HG02973 (cell line): ENCODE data around the gene MBNL2.

ENCODE experiments used
- ATAC-seq: cut with Tn5 transposase; IDR thresholded peaks from one replicate; pipeline ENCODE4 v1.9.1; 2021; ENCODE audit warnings: moderate library complexity; ENCODE audit not compliant: unreplicated experiment

MBNL2 gene

DNA sequence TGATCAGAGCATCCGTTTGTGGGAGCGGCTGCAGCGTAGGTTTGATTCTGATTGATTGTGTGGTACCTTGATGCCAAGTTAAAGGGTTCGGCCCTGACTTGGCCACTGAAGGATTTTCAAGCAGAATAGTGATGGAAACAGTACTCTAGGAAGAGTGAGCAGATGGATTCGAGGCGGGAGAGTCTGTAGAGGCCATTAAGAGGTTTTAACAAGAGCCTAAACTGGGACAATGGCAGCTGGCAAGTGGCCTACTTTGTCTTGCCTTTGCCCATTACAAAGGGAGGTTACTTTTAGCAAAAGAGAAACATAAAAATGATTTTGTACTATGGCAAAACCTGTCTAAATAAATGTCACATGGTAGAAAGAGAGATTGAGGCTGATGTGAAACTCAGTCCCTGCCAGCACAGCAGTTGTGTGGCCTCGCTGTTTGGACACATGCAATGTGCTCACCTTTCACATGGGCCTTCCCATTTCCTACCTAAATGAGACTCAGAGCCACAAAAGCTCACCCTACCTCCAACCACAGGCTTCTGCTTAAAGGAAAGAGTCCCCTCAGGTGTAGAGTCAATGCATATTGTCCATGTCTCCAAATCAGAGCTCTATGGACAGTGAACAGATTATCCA, 149.5 kb downstream of the MBNL2 start:
- no peak for ATAC-seq

DNA sequence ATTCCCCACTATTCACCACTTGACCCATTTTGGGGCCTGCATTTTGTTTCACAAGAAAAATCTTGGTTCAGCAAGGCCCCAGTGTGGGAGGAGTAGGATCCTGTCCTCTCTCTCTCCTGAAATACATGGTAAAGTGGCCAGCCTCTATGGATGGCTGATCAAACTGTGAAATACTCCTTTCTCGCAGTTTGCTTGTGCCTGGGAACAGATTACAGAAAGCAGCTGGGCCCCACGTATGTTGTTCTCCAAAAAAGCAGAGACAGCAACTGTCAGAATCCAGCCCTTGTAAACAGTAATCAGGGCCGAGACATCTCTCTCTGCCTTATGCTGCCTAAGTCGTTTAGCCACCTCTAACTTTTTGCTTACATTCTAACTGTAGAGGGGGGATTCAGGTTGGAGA, 150.8 kb downstream of the MBNL2 start:
- no peak for ATAC-seq

DNA sequence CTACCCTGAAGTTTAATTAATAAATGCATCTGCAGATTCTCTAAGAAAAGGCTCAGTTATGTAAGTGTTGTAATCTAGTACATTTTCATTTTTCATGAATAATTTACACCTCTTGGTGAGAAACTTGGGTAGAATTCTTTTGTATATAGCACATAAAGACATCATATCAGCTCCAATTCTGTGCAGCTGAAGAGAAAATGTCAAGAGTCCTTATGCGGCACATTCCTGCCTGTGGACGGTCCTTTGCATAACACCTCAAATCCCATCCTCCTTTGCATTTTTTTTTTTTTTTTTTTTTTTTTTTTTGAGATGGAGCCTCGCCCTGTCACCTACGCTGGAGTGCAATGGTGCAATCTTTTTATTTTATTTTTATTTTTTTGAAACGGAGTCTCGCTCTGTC, 151.7 kb downstream of the MBNL2 start:
- ATAC-seq = no peak

DNA sequence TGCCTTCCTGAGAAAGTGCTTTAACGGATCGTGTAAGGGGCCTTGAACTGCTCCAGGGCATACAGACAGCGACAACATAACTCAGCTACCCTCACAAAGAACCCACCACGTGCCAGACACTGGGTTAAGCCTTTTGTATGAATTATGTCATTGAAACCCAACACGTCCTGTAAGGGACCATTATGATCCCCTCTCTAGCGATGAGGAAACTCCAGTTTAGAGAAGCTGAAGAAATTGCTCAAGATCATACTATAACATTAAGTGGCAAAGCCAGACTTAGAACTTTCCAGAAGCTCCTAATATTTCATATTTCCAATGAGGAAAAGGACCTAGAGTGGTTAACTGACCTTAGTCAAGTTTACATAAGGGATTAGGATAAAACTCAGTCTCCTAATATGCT, 154.8 kb downstream of the MBNL2 start:
- ATAC-seq = no peak

DNA sequence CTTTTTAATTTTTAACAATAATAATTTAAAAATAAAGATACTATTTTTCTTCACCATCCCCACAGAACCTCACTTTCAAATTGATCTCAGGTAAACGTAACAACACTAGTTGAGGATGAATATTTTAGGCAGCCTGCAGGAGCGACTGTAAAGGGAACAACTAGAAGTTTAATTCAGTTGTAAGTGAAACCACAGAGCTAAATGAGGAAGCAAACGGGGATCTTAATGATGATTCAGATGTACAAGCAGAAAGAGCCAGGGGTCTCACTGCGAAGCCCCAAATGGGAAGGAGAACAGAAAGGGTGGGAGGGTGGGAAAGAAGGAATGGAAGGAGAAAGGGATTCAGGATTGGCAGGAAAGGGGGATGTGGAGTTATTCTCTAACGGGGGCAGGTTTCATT, 157.3 kb downstream of the MBNL2 start:
- ATAC-seq = no peak

DNA sequence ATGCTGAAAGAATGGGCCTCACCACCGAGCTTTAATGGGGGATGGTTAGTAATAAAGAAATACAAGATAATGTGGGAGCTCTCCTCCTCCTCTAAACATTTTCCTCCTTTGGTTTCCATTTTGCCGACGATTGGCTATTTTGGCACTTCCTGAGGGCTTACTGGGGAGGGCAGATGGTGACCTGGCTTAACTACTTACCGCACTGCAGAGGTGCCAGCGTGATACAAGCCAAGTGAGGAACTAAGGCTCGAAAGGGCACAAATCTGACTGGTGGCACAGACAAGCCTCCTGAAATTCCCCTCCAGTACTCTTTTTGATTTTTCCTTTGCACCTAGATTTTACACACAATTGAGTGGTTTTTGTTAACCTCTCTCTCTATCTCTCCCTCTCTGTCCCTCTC, 158.6 kb downstream of the MBNL2 start:
- no peak for ATAC-seq

DNA sequence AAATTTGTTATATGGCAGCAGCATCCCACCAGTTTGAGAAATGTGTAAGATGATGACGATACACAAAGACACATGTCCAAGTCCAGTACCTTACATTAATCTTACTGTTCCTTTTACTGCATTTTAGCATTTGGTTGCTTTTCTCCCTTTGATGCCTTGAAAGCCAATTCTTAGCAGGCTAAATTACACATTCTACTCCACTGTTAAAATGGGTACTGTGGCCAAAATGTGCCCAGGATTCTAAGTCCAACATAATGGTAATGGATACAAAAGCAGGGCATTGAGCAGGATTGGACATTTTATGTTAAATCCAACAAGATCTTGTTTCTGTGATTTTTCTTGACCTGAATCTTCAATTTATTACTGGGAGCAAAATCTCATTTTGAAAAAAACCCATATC, 159.1 kb downstream of the MBNL2 start:
- ATAC-seq = no peak

DNA sequence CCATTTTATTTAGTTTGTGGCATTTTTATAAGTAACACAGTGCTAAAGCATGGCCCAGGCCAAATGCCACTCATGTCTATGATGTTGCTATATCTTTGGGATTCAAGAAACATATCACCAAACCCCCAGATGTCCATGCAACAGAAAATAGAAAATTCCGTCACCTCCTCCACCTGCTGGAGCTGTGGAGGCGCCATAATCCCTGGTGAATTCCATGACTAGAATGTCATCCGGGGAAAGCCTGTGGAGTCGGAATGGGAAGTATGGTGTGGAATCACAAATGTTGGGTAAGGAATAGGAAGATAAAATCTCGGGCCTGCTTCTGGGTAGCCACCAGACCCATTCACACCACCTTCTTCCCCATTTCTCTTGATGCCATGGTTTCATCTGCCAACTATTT, 160.1 kb downstream of the MBNL2 start:
- no peak for ATAC-seq

DNA sequence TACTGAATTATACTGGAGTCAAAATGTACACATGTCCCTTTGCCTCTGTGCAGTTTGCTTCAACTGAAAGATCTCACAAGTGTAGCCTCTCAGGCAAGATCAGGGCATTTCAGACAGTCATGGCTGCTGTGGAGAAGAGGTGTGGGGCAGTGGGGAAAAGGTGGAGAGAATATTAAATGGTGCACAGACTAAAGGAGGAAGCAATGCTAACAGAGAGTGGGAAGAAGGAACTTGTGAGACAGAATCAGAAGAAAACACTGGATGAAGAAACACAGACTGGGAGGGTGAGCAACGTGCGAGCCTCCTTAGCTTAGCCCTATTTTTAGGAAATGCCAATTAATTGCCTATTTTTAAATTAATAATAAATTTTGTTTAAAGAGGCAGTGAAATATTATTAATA, 162.2 kb downstream of the MBNL2 start:
- no peak for ATAC-seq

DNA sequence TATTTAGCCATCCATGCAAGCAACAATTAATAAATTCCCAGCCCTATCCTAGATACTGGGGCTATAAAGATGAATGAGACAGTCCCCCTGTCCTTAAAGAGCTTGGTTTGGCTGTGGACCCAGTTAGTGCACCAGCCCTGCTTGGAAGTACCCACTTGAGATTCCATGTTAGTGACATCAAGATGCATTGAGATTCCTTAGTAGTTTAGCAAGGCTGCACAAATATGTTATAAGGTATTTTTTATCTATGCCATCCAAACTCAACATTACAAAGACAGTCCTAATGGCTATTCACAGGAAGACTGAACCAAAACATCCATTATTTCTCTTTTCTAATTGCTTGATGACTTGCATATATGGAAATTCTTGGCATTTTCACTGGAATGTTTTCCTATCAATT, 163.0 kb downstream of the MBNL2 start:
- ATAC-seq = no peak

DNA sequence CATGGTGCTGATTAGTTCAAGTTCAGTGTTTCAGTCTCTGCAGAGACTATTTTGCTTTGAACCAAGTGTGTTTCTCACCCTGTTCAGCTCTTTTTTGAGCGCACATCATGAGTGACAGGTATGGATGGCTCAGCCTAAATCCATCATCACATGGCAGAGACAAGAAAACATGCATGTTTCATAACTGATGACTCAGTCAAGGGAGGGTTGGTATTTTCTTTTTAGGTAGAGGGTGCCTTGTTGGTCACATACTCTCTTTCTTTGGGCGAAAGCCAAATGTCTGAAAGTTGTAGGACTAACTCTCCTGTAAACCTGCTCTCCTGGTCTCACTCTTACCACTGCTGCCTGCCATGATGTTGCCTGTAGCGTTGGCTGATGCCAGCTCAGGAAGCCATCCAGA, 163.7 kb downstream of the MBNL2 start:
- ATAC-seq = no peak

DNA sequence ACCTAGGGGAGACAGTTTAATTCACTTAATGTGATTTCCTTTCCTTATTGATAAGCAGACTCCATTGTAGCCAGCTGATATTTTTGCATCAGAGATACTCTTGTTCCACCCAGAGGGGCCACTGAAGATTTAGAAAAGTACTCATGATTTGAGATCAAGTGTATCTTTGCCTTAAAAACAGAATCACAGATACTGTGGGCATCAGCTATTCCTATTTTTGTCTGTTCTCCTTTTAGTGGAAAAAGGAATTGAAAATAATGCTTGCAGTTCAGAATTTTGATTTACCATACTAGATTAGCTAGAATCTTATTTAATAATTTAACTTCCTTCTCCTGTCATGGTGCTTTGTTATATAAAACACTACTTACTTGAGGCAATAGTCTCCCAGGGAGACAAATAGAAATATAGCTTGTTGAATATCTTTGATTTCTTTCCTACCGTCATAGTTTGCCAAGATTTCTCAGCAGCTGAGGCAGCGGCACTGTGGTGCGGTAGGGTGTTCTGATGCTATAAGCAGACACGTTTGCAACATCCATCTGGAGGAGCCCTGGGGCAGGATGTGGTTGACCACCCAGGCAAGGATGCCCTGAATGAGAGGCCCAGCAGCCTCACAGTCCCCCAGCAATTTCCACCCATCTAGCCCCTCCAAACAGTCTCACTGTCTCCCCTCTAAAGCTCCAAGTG, 164.8 kb downstream of the MBNL2 start:
- no peak for ATAC-seq

DNA sequence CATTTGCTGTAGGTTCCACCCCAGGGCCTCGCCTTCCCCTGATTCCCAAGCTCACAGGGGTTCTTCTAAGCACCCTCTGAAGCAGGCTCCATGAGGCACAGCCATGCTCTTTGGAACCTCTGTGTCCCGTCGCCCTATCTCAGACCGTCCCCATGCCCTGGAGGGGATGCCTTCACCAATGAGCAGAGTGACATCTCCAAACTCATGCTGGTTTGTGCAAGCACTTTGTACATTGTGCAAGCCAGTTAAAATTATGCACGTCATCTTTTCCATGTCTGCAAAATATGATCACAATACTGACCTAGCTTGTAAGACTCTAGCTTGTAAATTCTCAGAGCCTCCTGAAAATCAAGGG, 165.3 kb downstream of the MBNL2 start:
- no peak for ATAC-seq

DNA sequence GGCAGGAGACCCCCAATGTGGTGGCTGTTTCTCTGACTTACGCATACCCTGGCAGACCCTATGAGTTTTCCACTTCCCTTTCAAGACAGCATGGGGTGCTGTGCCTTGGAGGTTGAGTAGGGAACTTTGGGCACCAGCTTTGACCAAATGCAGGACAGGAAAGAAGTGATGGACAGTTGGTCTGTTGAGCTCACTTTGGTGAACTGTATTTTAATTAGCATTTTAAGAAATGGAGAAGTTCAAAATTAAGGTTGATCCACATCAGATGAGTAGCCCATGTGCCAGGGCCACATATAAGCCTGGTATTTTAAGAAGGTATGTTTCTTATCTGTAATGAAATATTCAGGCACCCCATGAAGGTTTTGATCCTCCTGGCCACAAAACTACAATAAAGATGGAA, 165.8 kb downstream of the MBNL2 start:
- no peak for ATAC-seq

DNA sequence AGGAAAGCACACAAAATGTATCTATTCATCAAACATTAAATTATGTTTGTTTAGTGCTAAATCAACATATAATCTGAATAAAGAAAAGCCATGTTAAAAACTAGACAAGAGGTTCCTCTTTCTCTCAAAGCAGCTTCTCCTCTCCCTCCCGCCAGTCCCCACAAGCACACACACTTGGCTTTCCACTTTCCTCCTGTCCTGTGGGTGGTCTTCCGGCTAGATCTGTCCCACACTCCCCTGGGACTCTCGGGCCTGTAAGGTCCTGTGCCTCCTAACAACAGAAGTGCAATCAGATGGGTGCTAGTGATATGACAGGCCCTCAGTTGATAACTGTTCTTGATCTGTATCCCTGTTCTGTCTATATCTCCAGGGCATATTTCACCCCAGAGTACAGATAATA, 166.2 kb downstream of the MBNL2 start:
- ATAC-seq = no peak

DNA sequence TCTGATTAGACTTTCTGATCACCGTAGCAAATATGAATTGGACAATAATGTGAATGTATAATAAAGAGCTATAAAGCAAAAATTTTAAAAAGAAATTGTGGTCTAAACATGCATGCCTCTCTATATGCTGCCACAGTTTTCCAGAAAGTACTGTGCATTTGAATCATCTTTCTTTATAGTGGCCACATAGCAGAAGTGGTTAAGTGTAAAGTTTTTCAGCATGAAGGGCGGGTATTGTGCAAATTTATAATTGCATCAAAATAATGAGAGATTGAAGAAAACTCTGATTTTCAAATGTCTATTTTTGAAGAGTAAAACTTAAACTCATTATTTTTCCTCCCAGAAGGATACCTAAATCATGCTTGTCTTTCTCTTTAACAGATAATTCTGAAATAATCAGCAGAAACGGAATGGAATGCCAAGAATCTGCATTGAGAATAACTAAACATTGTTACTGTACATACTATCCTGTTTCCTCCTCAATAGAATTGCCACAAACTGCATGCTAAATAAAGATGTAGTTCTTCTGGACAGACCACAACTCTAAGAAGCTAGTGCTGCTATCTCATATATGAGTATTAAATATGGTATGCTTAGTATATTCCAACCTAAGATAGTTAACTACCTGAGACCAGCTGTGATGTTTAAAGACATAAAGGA, 168.9 kb downstream of the MBNL2 start:
- ATAC-seq = no peak

DNA sequence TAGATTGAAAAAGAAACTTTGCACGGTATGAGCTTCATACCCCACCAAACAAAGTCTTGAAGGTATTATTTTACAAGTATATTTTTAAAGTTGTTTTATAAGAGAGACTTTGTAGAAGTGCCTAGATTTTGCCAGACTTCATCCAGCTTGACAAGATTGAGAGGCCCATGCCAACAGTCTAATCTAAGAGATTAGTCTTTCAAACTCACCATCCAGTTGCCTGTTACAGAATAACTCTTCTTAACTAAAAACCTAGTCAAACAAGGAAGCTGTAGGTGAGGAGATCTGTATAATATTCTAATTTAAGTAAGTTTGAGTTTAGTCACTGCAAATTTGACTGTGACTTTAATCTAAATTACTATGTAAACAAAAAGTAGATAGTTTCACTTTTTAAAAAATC, 169.9 kb downstream of the MBNL2 start:
- ATAC-seq = no peak

DNA sequence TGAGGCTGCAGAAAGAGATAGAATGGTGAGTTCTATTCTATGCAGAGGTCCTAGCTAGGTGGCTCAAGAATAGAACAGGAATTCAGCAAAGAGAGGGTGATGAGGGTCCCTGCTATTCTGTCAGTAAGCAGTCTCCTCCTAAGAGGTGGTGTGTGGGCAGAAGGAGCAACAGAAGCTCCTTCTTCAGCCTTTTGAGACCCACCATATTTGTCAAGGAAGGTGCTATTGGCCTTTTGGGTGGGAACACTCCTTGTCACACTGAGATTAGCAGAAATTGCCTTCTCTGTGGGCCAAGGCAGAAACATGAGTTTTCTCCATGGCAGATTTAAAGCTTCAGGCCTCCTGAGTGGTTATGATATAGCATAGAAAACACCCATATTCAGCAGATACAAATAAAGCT, 172.4 kb downstream of the MBNL2 start:
- no peak for ATAC-seq

DNA sequence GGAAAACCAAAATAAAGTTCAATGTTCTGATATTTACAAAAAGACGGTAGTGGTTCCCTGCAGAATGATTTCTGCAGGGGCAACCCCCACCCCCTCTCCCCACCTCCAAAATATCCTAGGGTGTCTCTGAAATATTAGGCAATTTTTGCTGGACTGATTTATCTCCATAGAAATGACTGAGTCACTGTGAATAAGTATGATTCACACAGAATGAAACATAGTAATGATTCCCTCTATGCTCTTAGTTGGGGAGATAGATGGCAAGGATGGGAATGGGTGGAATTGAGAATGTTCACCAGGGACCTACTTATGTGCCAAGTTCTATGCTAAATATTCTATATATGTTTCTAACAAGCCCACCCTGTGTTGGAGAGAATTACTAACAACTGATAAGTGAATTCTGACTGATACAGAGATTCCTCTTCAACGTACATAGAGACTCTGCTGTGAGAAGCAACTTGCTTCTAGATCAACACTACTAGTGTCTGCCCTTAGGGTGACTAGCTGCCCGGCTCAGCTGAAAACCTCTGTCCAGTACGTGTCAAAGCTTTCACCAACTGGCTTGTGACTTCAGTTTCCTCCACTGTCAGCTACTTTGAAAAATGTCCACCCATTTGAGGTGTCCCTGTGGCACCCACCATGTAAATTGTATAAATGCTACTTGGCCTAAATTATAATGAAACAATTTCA, 173.5 kb downstream of the MBNL2 start:
- ATAC-seq = no peak

DNA sequence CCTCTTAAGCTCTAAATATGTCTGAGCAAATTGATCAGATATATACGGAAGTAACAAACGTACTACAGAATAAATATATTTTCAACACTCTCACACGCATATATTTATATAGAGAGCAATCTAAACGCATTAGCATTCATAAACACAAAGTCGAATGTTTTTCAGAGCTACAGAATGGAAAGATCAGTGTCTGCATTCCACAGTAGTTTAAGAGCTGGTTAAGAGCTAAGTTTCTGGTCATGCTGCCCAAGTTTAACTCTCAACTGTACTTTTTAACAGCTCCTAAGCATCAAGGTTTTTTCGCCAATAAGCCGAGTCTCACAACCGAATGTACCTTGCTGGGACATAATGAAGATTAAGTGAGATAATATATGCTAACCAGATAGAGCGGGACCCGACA, 175.1 kb downstream of the MBNL2 start:
- no peak for ATAC-seq

DNA sequence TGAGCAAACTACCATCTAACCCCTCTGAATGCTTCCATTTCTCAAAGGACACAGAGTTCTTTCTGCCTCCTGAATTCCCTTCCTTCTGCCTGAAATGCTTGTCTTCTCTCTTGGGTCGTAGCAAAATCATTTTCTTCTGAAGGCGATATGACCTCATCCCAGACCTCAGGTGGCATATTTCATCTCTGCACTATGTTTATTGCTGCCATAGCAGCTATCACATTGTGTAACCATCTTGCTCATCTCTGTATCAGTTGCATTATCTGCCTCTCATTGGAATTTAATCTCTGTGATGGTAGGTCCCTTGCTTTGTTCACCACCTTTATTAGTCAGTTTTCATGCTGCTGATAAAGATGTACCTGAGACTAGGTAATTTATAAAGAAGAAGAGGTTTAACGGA, 179.3 kb downstream of the MBNL2 start:
- ATAC-seq = no peak
